PC-9 (cell line): ENCODE data around the gene MCRIP1. TPM values are rescaled to one million over a fixed set of nuclear protein-coding genes. Genes with fewer than 3 reads are reported as not detected.
A peak's percentile ranks its signal among the peaks of the same experiment; 100 is the strongest.

ENCODE experiments used
- BruUV-seq: library from RNA; stranded (reverse); fragments of 400-500 nt; replicated peaks from 2 replicates; lab custom pipeline; 2021; lab: Mats Ljungman, UMichigan
- CTCF ChIA-PET: fragments of 300-600 bp; sonication (Branson Sonifier 250); formaldehyde crosslinking; loops from one replicate; lab custom pipeline; 2022; ENCODE audit warnings: antibody characterized with exemption; lab: Charles Lee
- POLR2A ChIA-PET: fragments of 300-600 bp; sonication (Branson Sonifier 250); formaldehyde crosslinking; loops from one replicate; lab custom pipeline; 2022; ENCODE audit warnings: antibody characterized with exemption; ENCODE audit not compliant: unreplicated experiment; lab: Charles Lee
- DNase-seq, 2 experiments: peaks; one replicate each; pipeline versions ENCODE4 v3.0.0 to v3.0.0-alpha.2; 2015 to 2022; ENCODE audit warnings: mixed read lengths in 1 of 2
- H2AFZ ChIP-seq: fragments of 200-600 bp; sonication (generic); 2 replicates; pipeline ENCODE4 v1.8.1; 2017; ENCODE audit warnings: antibody characterized with exemption
- H3F3A ChIP-seq: fragments of 200-600 bp; sonication (generic); 2 replicates; pipeline ENCODE4 v1.8.1; 2017; ENCODE audit warnings: antibody characterized with exemption, mild to moderate bottlenecking, low read depth; ENCODE audit not compliant: insufficient read depth
- H3K27ac ChIP-seq: fragments of 200-600 bp; sonication (generic); 2 replicates; pipeline ENCODE4 v1.6.1; 2016; ENCODE audit warnings: mixed run types
- H3K27me3 ChIP-seq: fragments of 200-600 bp; sonication (generic); 2 replicates; pipeline ENCODE4 v1.6.1; 2016; ENCODE audit warnings: low read depth, mixed run types; ENCODE audit not compliant: insufficient read depth
- H3K36me3 ChIP-seq: fragments of 200-600 bp; sonication (generic); 2 replicates; pipeline ENCODE4 v1.6.1; 2016; ENCODE audit warnings: low read depth, mixed run types
- H3K4me1 ChIP-seq: fragments of 200-600 bp; sonication (generic); replicated peaks from 2 replicates; pipeline ENCODE4 v1.6.1; 2016; ENCODE audit warnings: mixed run types; ENCODE audit not compliant: insufficient read depth
- H3K4me2 ChIP-seq: fragments of 200-600 bp; sonication (generic); 2 replicates; pipeline ENCODE4 v1.6.1; 2017; ENCODE audit warnings: mixed run types
- H3K4me3 ChIP-seq: fragments of 200-600 bp; sonication (generic); 2 replicates; pipeline ENCODE4 v1.6.1; 2016; ENCODE audit warnings: mixed run types
- H3K79me2 ChIP-seq: fragments of 200-600 bp; sonication (generic); 2 replicates; pipeline ENCODE4 v1.6.1; 2017; ENCODE audit warnings: low read depth, mixed run types
- H3K9me2 ChIP-seq: fragments of 200-600 bp; sonication (generic); 2 replicates; pipeline ENCODE4 v1.8.1; 2017; ENCODE audit warnings: mild to moderate bottlenecking; ENCODE audit not compliant: insufficient read depth
- H3K9me3 ChIP-seq: fragments of 200-600 bp; sonication (generic); 2 replicates; pipeline ENCODE4 v1.8.1; 2016; ENCODE audit warnings: low read depth; ENCODE audit not compliant: insufficient read depth
- H4K20me1 ChIP-seq: fragments of 200-600 bp; sonication (generic); 2 replicates; pipeline ENCODE4 v1.8.1; 2017; ENCODE audit not compliant: insufficient read depth
- EZH2 ChIP-seq: fragments of 200-600 bp; sonication (generic); IDR thresholded peaks from 2 replicates; pipeline ENCODE4 v1.8.0; 2017; ENCODE audit warnings: antibody characterized with exemption, low read depth
- intact Hi-C: fragments of 100-400 bp; cut with micrococcal nuclease; formaldehyde crosslinking; loops from one replicate; pipeline ENCODE4 v1.10.0; 2022; ENCODE audit not compliant: unreplicated experiment
- total RNA-seq: library from RNA; stranded (reverse); gene quantifications from 2 replicates; pipeline ENCODE4 v1.2.3, GENCODE V29; 2021
- TF ChIP-seq, protein P1 (sequence below): fragments of 200-600 bp; sonication (generic); conservative IDR thresholded peaks from 2 replicates; pipeline ENCODE4 v1.6.1; 2017; ENCODE audit warnings: mixed run types, antibody characterized with exemption, mild to moderate bottlenecking, moderate library complexity

The MCRIP1 gene
- total RNA-seq, 1 experiment from 2014 or later = 53.8 TPM

DNA sequence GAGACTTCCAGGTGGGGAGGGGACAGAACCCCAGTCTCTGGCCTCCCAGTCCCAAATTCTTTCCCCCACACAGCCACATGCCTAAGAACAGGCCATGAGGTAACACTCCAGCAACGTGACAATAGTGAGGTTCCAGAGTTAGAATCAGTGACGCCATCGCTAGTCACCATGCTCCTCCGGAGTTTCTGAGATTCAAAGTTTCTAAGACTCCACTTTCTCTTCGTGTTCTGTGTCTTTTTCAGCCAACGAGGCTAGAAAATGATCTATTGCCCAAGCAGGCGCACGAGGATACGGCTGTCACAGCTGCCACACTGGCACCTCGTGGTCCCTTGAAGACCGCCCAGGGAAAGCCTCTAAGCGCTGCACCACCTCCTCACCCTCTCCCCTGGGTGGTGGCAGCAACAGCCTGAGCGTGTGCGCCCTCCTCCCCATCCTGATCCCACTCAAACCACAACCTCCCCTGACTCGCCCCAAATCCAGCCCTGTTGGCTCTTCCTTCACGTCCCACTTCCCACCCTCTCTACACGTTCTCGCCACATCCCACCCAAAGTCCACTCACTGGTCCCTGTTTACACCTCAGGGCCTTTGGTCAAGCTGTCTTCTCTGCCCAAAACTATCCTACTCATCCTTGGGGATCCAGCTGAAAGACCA lies 1.0 kb downstream of the MCRIP1 start:
- no peaks in the 10 kb centered on the region for H3K27me3 ChIP-seq
- no peak overlapping the region for H3K27ac ChIP-seq
- CTCF ChIA-PET = no interaction called here
- no peak for DNase-seq
- 0 out of 2 replicates have a peak overlapping the region, but pooled peaks have one; percentile 73 for H2AFZ ChIP-seq
- no peaks in the 10 kb centered on the region; the same call in 1 of the 2 replicates for H3F3A ChIP-seq
- no peaks in the 10 kb centered on the region for H3K36me3 ChIP-seq
- TF ChIP-seq, protein P1, sequence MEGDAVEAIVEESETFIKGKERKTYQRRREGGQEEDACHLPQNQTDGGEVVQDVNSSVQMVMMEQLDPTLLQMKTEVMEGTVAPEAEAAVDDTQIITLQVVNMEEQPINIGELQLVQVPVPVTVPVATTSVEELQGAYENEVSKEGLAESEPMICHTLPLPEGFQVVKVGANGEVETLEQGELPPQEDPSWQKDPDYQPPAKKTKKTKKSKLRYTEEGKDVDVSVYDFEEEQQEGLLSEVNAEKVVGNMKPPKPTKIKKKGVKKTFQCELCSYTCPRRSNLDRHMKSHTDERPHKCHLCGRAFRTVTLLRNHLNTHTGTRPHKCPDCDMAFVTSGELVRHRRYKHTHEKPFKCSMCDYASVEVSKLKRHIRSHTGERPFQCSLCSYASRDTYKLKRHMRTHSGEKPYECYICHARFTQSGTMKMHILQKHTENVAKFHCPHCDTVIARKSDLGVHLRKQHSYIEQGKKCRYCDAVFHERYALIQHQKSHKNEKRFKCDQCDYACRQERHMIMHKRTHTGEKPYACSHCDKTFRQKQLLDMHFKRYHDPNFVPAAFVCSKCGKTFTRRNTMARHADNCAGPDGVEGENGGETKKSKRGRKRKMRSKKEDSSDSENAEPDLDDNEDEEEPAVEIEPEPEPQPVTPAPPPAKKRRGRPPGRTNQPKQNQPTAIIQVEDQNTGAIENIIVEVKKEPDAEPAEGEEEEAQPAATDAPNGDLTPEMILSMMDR = no peak
- TF ChIP-seq EZH2 = no peak
- intact Hi-C loops = no loop called here
- POLR2A ChIA-PET = interaction anchor here (0.8 kb wide), 1 partner anchor 79 kb away, joined by 9 read pairs; the partner anchor contains the start of gene PCYT2
- no peaks in the 10 kb centered on the region for H3K9me2 ChIP-seq
- H4K20me1 ChIP-seq = no peaks in the 10 kb centered on the region
- no peaks in the 10 kb centered on the region for H3K4me1 ChIP-seq
- H3K79me2 ChIP-seq = peaks cover 6% of the 10 kb centered on the region
- peak overlapping the region; percentile 83 for H3K4me2 ChIP-seq
- no peaks in the 10 kb centered on the region for H3K9me3 ChIP-seq
- peak overlapping the region; percentile 61 for H3K4me3 ChIP-seq
- TSS peak; percentile 41 for BruUV-seq

DNA sequence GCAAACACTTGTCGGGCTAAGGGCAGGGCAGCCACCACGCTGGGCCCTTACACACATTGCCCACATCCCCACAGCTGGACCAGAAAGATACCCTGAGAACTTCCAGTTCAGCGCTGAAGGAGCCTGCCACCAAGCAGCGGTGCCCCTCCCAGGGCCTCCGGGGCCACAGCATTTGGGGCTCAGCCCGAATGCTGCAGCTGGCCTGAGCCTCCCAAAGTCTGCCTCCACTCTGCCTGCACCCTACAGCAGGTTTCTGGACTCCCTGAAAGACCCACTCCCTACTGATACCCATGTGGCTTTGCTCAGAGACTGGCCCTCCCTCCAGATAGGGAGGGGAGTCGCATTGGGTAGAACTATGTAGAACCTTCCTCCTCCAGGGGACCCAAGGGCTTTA lies 1.5 kb downstream of the MCRIP1 start:
- no peak for TF ChIP-seq EZH2
- TF ChIP-seq, protein P1 = no peak
- intact Hi-C loops = no loop called here
- Histone ChIP-seq H3F3A (no peaks in the 10 kb centered on the region; the same call in 1 of the 2 replicates), H3K4me1 (no peaks in the 10 kb centered on the region), H4K20me1 (no peaks in the 10 kb centered on the region), H3K4me3 (no peak overlapping the region), H2AFZ (no peak overlapping the region), H3K9me2 (no peaks in the 10 kb centered on the region), H3K4me2 (peak overlapping the region; percentile 83; the same call in 1 of the 2 replicates), H3K9me3 (no peaks in the 10 kb centered on the region), H3K79me2 (peaks cover 6% of the 10 kb centered on the region), H3K27ac (no peak overlapping the region), H3K27me3 (no peaks in the 10 kb centered on the region), H3K36me3 (no peaks in the 10 kb centered on the region)
- ChIA-PET POLR2A (no interaction called here), CTCF (no interaction called here)
- DNase-seq = no peak
- no TSS peak for BruUV-seq

DNA sequence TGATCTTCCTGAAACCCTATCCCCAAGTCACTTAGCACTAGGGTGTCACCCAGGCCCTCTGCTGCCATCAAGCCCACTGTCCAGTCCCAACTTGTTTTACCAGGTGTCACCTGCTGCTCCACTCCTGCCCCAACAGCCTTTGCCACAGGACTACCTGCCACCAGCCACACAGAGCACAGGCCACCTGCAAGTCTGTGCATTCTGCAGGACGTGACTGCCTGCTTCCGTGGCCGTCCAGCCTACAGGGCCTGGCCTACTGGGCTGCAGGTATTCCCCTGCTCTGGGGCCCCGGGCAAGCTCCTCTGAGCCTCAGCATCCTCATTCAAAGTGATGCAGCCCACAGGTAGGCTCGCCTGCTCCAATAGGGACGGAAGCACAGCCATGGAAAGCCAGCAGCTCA lies 3.2 kb downstream of the MCRIP1 start:
- CTCF ChIA-PET = no interaction called here
- Histone ChIP-seq H3K27ac (no peak overlapping the region), H3K4me2 (no peak overlapping the region), H3K4me1 (no peaks in the 10 kb centered on the region), H3F3A (no peaks in the 10 kb centered on the region; the same call in 1 of the 2 replicates), H3K27me3 (no peaks in the 10 kb centered on the region), H3K9me3 (no peaks in the 10 kb centered on the region), H3K36me3 (no peaks in the 10 kb centered on the region), H4K20me1 (no peaks in the 10 kb centered on the region), H3K9me2 (no peaks in the 10 kb centered on the region), H2AFZ (no peak overlapping the region), H3K4me3 (no peak overlapping the region), H3K79me2 (peaks cover 6% of the 10 kb centered on the region)
- POLR2A ChIA-PET = no interaction called here
- intact Hi-C loops = no loop called here
- no peak for DNase-seq
- BruUV-seq = no TSS peak
- TF ChIP-seq, protein P1 = no peak
- TF ChIP-seq EZH2 = no peak
